Measurements from ENCODE around the gene CCDC177.

DNA sequence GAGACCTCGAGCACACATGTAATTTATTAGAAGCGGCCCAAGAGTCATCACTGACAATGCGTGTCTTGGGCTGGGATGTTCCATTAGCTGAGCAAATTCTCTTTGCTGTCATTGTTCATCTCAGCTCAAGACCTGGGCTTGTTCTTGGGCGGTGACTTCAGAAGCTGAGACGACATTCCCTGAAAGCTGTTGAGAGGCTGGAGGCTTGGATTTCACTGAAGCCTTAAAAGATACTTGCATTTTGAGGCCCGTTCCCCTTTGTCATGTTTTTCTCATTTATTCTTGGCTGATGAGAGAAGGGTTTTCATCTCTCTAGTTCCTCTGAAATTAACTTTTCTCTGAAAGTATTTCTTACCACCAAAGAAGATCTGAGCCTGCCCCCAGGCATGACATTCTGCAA, 20.2 kb upstream of the CCDC177 start:
- TF ChIP-seq, protein P1, sequence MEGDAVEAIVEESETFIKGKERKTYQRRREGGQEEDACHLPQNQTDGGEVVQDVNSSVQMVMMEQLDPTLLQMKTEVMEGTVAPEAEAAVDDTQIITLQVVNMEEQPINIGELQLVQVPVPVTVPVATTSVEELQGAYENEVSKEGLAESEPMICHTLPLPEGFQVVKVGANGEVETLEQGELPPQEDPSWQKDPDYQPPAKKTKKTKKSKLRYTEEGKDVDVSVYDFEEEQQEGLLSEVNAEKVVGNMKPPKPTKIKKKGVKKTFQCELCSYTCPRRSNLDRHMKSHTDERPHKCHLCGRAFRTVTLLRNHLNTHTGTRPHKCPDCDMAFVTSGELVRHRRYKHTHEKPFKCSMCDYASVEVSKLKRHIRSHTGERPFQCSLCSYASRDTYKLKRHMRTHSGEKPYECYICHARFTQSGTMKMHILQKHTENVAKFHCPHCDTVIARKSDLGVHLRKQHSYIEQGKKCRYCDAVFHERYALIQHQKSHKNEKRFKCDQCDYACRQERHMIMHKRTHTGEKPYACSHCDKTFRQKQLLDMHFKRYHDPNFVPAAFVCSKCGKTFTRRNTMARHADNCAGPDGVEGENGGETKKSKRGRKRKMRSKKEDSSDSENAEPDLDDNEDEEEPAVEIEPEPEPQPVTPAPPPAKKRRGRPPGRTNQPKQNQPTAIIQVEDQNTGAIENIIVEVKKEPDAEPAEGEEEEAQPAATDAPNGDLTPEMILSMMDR (optimal IDR thresholded peaks at IDR 0.05 in 1 of 3, IDR thresholded peaks at IDR 0.05 in 1 of 3, conservative IDR thresholded peaks at IDR 0.05 in 1 of 3; ENCODE audit: extremely low read depth in 1 of 3, insufficient read depth in 2 of 3, low read length in 3 of 3) = no peak
- TF ChIP-seq EZH2 (IDR thresholded peaks at IDR 0.05; ENCODE audit: low read length) = no peak

Data from keratinocyte (primary cell).